Measurements from ENCODE around the gene CDH23.

Gene CDH23

DNA sequence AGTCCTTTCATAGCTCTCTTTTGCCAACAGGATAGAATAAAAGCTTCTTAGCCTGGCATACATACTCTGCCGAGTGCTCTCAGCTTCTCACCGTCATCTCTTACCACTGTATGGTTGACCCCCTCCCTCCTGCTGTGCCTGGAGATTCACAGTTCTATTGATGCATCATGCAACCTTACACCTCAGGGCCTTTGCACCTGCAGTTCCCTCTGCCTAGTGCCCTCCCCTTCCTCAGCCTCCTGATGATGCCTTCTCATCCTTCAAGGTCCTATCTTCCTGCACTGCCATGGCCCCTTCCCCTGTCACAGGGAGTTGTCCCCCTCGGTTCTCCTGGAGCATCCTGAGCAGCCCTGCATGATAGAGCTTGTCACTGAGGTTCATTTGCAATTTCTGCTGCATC is 81.5 kb downstream of the CDH23 start:
- no peak overlapping the region for H3K4me3 ChIP-seq (ENCODE audit: control insufficient read depth, low read depth, low read length)
- TF ChIP-seq, protein P1, sequence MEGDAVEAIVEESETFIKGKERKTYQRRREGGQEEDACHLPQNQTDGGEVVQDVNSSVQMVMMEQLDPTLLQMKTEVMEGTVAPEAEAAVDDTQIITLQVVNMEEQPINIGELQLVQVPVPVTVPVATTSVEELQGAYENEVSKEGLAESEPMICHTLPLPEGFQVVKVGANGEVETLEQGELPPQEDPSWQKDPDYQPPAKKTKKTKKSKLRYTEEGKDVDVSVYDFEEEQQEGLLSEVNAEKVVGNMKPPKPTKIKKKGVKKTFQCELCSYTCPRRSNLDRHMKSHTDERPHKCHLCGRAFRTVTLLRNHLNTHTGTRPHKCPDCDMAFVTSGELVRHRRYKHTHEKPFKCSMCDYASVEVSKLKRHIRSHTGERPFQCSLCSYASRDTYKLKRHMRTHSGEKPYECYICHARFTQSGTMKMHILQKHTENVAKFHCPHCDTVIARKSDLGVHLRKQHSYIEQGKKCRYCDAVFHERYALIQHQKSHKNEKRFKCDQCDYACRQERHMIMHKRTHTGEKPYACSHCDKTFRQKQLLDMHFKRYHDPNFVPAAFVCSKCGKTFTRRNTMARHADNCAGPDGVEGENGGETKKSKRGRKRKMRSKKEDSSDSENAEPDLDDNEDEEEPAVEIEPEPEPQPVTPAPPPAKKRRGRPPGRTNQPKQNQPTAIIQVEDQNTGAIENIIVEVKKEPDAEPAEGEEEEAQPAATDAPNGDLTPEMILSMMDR (IDR thresholded peaks at IDR 0.05; ENCODE audit: control insufficient read depth, insufficient read depth, low read depth, low read length, missing control alignments): no peak
- no peak for DNase-seq (ENCODE audit: low read depth)

DNA sequence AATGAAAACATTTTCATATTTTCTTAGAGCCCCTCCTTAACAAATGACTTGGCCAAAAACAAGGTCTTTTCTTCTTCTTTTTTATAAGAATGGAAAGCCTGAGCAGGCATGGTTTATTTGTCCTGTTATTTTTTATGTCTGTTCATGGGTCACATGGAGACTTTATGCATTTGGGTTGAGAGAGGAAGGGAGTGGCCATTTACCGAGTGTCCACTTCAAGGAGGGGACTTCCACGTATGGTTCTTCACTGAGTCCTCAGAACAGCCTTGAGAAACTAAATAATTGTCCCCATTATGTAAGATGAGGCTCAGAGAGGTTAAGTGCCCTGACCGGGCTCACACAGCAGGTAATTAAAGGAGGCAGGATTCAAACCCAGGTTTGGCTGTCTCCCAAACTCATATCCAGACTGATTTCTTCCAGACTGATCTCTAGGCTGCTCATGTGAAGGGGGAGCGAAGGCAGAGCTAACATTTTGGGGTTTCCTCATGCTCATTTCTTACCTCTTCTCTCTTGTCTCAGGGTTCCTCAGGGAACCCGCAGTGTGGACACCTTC is 82.2 kb downstream of the CDH23 start:
- no peak for DNase-seq (ENCODE audit: low read depth)
- TF ChIP-seq, protein P1 (IDR thresholded peaks at IDR 0.05; ENCODE audit: control insufficient read depth, insufficient read depth, low read depth, low read length, missing control alignments): no peak
- H3K4me3 ChIP-seq (ENCODE audit: control insufficient read depth, low read depth, low read length): no peak overlapping the region

DNA sequence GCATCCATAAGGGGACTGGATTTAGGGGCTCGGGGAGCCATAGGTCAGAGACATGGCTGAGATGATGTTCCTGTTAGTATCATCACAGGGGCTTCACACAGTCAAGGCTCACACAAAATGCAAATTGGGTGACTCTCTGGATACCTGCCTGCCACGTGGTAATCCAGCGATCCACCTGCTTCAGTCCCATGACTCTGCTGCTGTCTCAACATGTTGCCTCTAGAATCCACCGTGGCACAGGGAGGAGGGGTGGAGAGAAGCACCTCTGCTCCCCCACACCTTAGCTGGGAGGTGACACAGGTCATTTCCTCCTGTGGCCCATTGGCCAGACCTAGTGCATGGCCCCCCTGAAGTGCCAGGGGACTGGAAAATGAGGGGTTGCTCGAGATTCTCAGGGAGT is 83.1 kb downstream of the CDH23 start:
- TF ChIP-seq, protein P1 (IDR thresholded peaks at IDR 0.05; ENCODE audit: control insufficient read depth, insufficient read depth, low read depth, low read length, missing control alignments): no peak
- H3K4me3 ChIP-seq (ENCODE audit: control insufficient read depth, low read depth, low read length): no peak overlapping the region
- DNase-seq (ENCODE audit: low read depth): no peak

DNA sequence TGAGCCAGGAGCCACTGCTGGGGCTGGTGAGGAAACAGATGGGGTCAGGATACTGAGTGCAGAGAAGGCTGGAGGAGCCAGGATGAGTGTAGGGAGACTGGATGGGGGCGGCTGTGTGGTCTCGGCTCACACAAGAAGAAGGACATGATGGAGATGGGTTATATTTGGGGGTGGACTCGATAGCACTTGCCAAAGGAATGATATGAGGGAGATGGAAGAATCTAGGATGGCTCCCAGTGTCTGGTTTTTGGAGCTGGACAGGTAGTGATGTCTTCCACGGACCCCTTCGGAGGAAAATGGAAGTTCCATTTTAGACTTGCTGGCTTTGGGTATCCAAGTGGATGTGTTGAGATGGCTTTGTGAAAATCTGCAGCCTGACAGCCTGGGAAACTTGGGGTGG is 83.9 kb downstream of the CDH23 start:
- TF ChIP-seq, protein P1 (IDR thresholded peaks at IDR 0.05; ENCODE audit: control insufficient read depth, insufficient read depth, low read depth, low read length, missing control alignments): no peak
- no peak for DNase-seq (ENCODE audit: low read depth)
- no peak overlapping the region for H3K4me3 ChIP-seq (ENCODE audit: control insufficient read depth, low read depth, low read length)

DNA sequence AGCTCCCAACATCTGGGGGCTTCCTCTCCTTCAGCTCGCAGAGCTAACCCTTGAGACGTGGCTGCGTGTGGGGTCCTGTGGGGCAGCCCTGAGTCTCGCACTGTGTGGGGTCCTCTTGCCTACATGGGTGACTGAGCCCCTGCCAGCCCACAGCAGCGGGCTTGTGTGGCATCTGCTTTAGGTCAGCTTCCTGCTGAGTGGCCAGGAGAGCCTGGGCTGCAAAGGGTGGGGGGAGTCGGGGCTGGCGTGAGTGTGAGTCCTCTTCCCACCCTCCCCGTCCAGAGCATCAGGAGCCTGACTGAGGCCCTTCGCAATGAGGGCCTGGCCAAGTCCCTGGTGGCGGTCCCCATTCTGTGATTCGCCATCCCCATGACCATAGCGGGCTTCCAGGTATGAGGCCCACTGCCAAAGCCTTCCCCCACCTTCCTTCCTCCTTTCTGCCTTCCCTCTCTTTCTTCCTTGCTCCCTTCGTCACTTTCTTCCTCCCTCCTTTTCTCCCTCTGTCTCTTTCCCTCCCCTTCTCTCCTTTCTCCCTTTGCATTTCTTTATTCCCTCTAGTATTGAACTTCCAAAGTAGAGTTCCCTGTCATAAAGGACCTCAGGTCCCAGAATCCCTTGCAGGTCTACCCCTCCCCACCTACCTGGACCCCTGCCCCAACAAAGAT is 85.2 kb downstream of the CDH23 start:
- no peak for DNase-seq (ENCODE audit: low read depth)
- TF ChIP-seq, protein P1 (IDR thresholded peaks at IDR 0.05; ENCODE audit: control insufficient read depth, insufficient read depth, low read depth, low read length, missing control alignments): no peak
- H3K4me3 ChIP-seq (ENCODE audit: control insufficient read depth, low read depth, low read length): no peak overlapping the region

DNA sequence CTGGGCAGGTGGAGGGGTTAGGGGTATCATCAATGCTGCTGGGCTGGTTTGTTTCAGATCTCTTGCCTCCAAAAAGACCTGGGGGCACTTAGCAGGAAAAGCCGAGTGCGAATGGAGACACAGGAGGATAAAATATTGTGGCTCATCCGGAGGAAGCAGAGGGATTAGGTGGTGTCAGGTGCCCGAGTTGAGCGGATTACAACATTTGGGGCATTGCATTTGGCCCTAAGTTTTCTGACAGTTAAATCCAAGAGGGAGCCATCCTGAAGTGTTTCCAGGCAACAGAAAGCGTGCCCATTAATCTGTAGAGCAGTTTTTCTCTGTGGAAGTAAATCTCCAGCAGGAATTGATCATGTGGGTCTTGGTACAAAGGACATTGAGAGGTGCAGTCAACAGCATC is 85.9 kb downstream of the CDH23 start:
- no peak overlapping the region for H3K4me3 ChIP-seq (ENCODE audit: control insufficient read depth, low read depth, low read length)
- TF ChIP-seq, protein P1 (IDR thresholded peaks at IDR 0.05; ENCODE audit: control insufficient read depth, insufficient read depth, low read depth, low read length, missing control alignments): no peak
- DNase-seq (ENCODE audit: low read depth): no peak
